ENCODE measurements around the gene GIPC3. TPM values are rescaled to one million over a fixed set of nuclear protein-coding genes. Genes with fewer than 3 reads are reported as not detected.
A peak's percentile ranks its signal among the peaks of the same experiment; 100 is the strongest.
"Not testable (repeated sequence)": the region's sequence is repeated elsewhere in the genome, so short reads cannot be mapped to it uniquely, and the experiment has no call there.

GIPC3 gene
- total and polyA plus RNA-seq, 4 donors = 0.20 to 1.9 (median 1.0) TPM

DNA sequence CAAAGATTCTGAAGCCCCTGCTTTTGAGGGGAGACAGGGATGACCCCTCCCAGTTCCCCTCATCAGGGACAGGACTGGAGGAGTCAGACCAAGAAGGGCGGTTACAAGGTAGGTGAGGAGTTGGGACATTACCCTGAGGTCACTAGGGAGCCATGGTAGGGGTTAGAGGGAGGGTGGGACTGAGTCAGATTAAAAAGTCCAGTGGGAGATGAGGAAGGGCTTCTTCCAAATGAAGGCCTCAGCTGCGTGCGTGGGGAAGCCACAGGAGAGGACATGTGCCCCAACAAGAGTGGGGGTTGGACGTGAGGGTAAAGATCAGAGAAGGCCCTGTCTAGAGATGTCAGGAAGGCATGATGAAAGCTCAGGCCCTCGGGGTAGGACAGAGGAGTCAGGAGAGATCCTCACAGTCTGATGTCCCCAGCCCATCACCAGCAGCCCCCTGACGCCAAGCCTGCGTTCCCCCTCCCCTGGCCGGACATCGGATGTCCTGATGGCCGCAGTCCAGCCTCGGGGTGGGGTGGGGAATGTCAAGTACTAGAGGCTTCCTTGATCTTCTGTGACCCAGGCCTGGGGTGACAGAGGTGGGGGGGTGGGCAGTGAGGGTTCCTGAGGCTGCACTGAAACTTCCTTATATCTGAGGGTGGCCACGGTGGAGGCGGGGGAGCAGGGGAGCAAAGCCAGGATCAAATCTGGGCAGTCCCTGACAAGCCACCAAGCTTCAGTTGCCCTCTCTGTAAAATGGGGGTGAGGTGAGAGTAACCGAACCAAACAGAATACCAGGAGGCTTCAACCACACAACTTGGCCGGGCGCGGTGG is 21.4 kb upstream of the GIPC3 start:
- DNase-seq (ENCODE audit: low read depth in 4 of 6, low spot score in 6 of 6) = no peak
- no peaks in the 10 kb centered on the region for H3K9me3 ChIP-seq (ENCODE audit: control insufficient read depth, insufficient read depth, low read length)
- no peaks in the 10 kb centered on the region for H3K27me3 ChIP-seq (ENCODE audit: control insufficient read depth, insufficient read depth, low read length)
- no peak overlapping the region for H3K4me3 ChIP-seq (ENCODE audit: low read depth, low read length)
- no peaks in the 10 kb centered on the region for H3K36me3 ChIP-seq (ENCODE audit: control insufficient read depth, insufficient read depth, low read length)
- no peaks in the 10 kb centered on the region for H3K4me1 ChIP-seq (ENCODE audit: control insufficient read depth, insufficient read depth, low read length)
- H3K27ac ChIP-seq (ENCODE audit: low read depth, low read length) = no peak overlapping the region
- 91% methylated on average over 8 of the region's 17 CpGs for WGBS (ENCODE audit: insufficient coverage)

DNA sequence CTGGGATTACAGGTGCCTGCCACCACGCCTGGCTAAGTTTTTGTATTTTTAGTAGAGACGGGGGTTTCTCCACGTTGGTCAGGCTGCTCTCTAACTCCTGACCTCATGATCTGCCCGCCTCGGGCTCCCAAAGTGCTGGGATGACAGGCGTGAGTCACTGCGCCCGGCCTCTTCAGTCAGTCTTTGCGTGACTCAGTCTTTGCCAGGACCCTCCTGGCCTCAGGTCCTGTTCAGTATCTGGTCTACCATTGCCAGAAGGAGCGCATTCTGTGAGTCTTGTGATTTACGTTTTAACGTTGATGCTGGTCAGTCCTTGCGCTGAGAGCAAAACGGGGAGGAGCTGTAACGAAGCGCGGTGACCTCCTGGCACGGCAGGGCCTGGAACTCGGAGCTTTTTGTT is 20.1 kb upstream of the GIPC3 start:
- WGBS (ENCODE audit: insufficient coverage) = 72% methylated on average over 18 of the region's 19 CpGs
- no peak for DNase-seq (ENCODE audit: low read depth in 4 of 6, low spot score in 6 of 6)
- Histone ChIP-seq H3K4me3 (ENCODE audit: low read depth, low read length) (no peak overlapping the region), H3K36me3 (ENCODE audit: control insufficient read depth, insufficient read depth, low read length) (no peaks in the 10 kb centered on the region), H3K27me3 (ENCODE audit: control insufficient read depth, insufficient read depth, low read length) (no peaks in the 10 kb centered on the region), H3K27ac (ENCODE audit: low read depth, low read length) (no peak overlapping the region), H3K4me1 (ENCODE audit: control insufficient read depth, insufficient read depth, low read length) (peaks cover 2% of the 10 kb centered on the region), H3K9me3 (ENCODE audit: control insufficient read depth, insufficient read depth, low read length) (no peaks in the 10 kb centered on the region)

DNA sequence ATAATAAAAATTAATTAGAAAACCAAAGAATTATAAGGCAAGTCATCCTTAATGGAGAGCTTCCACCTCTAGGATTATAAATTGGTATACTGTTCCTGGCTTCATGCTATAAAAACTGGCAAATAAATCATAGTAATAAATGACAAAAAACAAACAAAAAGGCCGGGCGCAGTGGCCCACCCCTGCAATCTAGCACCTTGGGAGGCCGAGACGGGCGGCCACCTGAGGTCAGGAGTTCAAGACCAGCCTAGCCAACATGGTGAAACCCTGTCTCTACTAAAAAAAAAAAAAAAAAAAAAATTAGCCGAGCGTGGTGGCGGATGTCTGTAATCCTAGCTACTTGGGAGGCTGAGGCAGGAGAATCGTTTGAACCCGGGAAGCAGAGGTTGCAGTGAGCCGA is 15.2 kb upstream of the GIPC3 start:
- not testable (repeated sequence) for DNase-seq (ENCODE audit: low read depth in 4 of 6, low spot score in 6 of 6); H3K27me3 ChIP-seq (ENCODE audit: control insufficient read depth, insufficient read depth, low read length); H3K4me3 ChIP-seq (ENCODE audit: low read depth, low read length); H3K9me3 ChIP-seq (ENCODE audit: control insufficient read depth, insufficient read depth, low read length); H3K36me3 ChIP-seq (ENCODE audit: control insufficient read depth, insufficient read depth, low read length)
- WGBS (ENCODE audit: insufficient coverage) = no CpG with 5 or more reads among the region's 11 CpGs
- peak overlapping the region; percentile 91 for H3K27ac ChIP-seq (ENCODE audit: low read depth, low read length)
- peaks cover 34% of the 10 kb centered on the region for H3K4me1 ChIP-seq (ENCODE audit: control insufficient read depth, insufficient read depth, low read length)

DNA sequence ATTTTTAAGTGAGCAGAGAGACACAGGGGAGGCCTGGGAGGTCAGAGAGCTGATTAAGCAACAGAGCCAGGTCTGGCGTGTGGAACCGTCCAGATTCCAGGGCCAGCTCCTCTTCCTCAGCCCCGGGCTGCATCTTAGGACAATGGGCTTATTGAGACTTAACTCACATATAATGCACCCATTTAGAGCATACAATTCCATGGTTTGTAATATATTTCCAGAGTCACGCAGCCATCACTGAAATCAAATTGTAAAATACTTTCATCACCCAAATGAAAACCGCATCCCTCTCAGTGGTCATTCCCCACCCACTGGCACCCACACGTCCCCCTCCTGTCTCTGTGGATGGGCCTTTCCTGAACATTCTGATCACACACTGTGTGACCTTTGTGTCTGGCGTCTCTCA is 14.7 kb upstream of the GIPC3 start:
- Histone ChIP-seq H3K27ac (ENCODE audit: low read depth, low read length) (peak overlapping the region; percentile 91), H3K27me3 (ENCODE audit: control insufficient read depth, insufficient read depth, low read length) (no peaks in the 10 kb centered on the region), H3K4me1 (ENCODE audit: control insufficient read depth, insufficient read depth, low read length) (peaks cover 38% of the 10 kb centered on the region), H3K4me3 (ENCODE audit: low read depth, low read length) (no peak overlapping the region), H3K9me3 (ENCODE audit: control insufficient read depth, insufficient read depth, low read length) (no peaks in the 10 kb centered on the region), H3K36me3 (ENCODE audit: control insufficient read depth, insufficient read depth, low read length) (peaks cover 14% of the 10 kb centered on the region)
- DNase-seq (ENCODE audit: low read depth in 4 of 6, low spot score in 6 of 6) = peak in 1 of 6 donors; percentile 38
- WGBS (ENCODE audit: insufficient coverage) = 58% methylated on average over 5 of the region's 7 CpGs

DNA sequence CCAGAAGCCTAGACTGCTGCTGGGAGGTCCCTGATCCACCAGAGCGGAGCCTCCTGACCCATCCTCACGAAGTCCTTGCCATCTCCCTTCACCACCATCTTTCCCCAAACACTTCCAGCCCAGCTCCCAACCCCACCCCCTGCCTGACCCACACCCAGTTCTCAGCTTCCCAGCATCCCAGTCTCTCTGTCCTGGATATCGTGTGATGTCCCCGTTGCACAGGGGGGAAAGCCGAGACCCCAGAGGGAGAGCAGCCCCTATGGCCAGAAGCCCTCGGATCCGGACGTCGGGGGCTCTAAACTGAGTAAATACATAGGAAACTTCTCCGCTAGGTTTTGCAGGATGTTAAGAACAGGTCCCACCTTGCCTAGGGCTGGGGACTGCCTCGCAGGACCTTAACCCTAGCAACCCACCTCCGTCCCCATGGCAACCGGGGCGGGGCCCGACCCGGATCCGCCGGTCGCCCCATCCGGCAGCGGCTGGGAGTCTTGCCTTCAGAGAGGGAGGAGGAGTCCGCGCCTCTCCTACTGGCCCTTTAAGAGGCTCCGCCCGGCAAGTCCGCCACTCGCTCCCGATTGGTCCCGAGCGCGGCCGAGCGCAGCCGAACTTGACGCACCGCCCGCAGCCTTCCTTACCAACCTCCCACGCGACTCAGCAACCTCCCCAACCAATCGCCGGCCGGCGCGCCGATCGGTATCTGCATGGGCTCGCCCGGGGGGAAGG is 13.0 kb upstream of the GIPC3 start:
- Histone ChIP-seq H3K9me3 (ENCODE audit: control insufficient read depth, insufficient read depth, low read length) (no peaks in the 10 kb centered on the region), H3K36me3 (ENCODE audit: control insufficient read depth, insufficient read depth, low read length) (peaks cover 24% of the 10 kb centered on the region), H3K27me3 (ENCODE audit: control insufficient read depth, insufficient read depth, low read length) (no peaks in the 10 kb centered on the region), H3K4me1 (ENCODE audit: control insufficient read depth, insufficient read depth, low read length) (peaks cover 51% of the 10 kb centered on the region), H3K27ac (ENCODE audit: low read depth, low read length) (peak overlapping the region; percentile 77), H3K4me3 (ENCODE audit: low read depth, low read length) (peak overlapping the region; percentile 78)
- 2% methylated on average over 46 of the region's 48 CpGs for WGBS (ENCODE audit: insufficient coverage)
- peak; percentile 90 to 100 (median 96) for DNase-seq (ENCODE audit: low read depth in 4 of 6, low spot score in 6 of 6)

DNA sequence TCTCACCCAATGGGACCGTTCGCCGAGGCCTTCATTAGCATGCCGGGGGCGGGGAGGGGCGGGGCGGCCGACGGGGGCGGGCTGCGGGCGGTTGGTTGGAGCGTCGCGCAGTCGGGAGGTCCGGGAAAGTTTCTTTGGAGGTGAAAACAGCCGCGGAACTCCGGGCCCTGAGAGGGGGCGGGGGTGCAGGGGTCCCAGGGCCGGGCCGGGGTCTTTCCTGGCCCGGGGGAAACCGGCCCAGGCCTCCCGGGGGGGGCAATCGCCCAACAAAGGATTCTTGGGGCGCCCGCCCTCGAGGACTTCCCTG is 12.5 kb upstream of the GIPC3 start, which contains the start of gene HMG20B:
TSS of gene HMG20B (plus strand) at position 90 of the 307 bp plus-strand sequence. CDS start 366 bp downstream, outside the sequence.
- Histone ChIP-seq H3K27ac (ENCODE audit: low read depth, low read length) (peak within 1 kb of the TSS; percentile 77), H3K4me3 (ENCODE audit: low read depth, low read length) (peak within 1 kb of the TSS; percentile 78), H3K4me1 (ENCODE audit: control insufficient read depth, insufficient read depth, low read length) (peaks cover 51% of the 10 kb centered on the region), H3K36me3 (ENCODE audit: control insufficient read depth, insufficient read depth, low read length) (peaks cover 24% of the 10 kb centered on the region), H3K27me3 (ENCODE audit: control insufficient read depth, insufficient read depth, low read length) (no peaks in the 10 kb centered on the region), H3K9me3 (ENCODE audit: control insufficient read depth, insufficient read depth, low read length) (no peaks in the 10 kb centered on the region)
- DNase-seq (ENCODE audit: low read depth in 4 of 6, low spot score in 6 of 6) = no peak
- 0% methylated on average over 18 of the region's 30 CpGs for WGBS (ENCODE audit: insufficient coverage)

DNA sequence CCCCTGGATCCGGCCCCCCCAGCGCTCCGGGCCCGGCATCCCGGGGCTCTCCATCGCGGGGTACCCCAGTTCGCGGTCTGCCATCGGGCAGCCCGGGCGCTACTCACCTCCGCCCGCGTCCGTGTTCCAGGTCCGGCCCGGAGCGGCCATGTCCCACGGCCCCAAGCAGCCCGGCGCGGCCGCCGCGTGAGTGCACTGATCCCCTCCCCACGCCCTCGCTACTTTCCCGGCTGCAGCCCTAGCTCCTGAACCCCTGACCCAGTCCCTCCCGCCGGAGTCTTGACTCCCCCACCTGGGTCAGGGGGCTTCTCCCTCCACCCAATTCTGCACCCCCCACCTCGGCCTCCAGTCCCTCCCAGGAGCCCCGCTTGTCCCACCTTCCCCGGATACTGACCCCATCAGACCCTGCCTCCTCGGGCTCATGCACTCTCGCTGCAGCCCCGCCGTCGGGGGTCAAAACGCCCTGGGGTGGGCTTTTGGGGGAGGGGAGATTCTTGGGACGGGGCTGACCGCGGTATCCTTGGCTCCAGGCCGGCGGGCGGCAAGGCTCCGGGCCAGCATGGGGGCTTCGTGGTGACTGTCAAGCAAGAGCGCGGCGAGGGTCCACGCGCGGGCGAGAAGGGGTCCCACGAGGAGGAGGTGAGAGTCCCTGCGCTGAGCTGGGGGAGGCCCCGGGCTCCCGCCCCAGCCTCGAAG is 12.0 kb upstream of the GIPC3 start:
- Histone ChIP-seq H3K27me3 (ENCODE audit: control insufficient read depth, insufficient read depth, low read length) (no peaks in the 10 kb centered on the region), H3K4me3 (ENCODE audit: low read depth, low read length) (peak overlapping the region; percentile 78), H3K36me3 (ENCODE audit: control insufficient read depth, insufficient read depth, low read length) (peaks cover 29% of the 10 kb centered on the region), H3K27ac (ENCODE audit: low read depth, low read length) (peak overlapping the region; percentile 64), H3K9me3 (ENCODE audit: control insufficient read depth, insufficient read depth, low read length) (no peaks in the 10 kb centered on the region), H3K4me1 (ENCODE audit: control insufficient read depth, insufficient read depth, low read length) (peaks cover 51% of the 10 kb centered on the region)
- DNase-seq (ENCODE audit: low read depth in 4 of 6, low spot score in 6 of 6) = no peak
- under 1% methylated on average over 57 of the region's 60 CpGs for WGBS (ENCODE audit: insufficient coverage)

DNA sequence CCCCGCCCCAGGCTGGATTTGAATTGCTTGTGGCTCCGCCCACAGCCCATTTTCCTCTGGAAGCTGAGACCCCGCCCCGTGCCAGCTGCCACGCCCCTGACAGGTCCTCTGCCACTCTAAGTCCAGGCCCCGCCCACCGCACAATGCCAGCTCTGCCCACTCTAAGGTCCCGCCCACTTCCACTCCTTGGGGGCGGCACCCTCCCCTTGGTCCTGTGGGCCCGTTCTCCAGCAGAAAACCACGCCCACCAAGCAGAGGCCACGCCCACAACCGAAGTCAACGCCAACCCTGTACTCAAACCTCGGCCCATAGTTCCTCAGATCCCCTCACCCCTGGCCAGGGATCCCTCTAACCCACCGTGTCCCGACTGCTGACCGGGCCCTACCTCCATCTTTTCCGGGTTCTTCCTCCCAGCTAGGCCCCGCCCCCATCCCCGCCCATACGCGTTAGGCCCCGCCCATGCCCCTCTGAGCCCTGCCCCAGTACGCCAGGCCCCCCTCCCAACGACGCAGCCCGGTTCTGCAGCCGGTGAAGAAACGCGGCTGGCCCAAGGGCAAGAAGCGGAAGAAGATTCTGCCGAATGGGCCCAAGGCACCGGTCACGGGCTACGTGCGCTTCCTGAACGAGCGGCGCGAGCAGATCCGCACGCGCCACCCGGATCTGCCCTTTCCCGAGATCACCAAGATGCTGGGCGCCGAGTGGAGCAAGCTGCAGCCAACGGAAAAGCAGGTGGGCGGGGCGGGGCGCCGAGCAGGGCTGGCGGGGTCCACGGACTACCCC is 11.2 kb upstream of the GIPC3 start:
- Histone ChIP-seq H3K4me3 (ENCODE audit: low read depth, low read length) (peak overlapping the region; percentile 78), H3K27ac (ENCODE audit: low read depth, low read length) (no peak overlapping the region), H3K9me3 (ENCODE audit: control insufficient read depth, insufficient read depth, low read length) (no peaks in the 10 kb centered on the region), H3K36me3 (ENCODE audit: control insufficient read depth, insufficient read depth, low read length) (peaks cover 35% of the 10 kb centered on the region), H3K27me3 (ENCODE audit: control insufficient read depth, insufficient read depth, low read length) (no peaks in the 10 kb centered on the region), H3K4me1 (ENCODE audit: control insufficient read depth, insufficient read depth, low read length) (peaks cover 51% of the 10 kb centered on the region)
- DNase-seq (ENCODE audit: low read depth in 4 of 6, low spot score in 6 of 6) = peak in 2 of 6 donors; percentile 78 to 87
- 48% methylated on average over 54 of the region's 55 CpGs for WGBS (ENCODE audit: insufficient coverage)

DNA sequence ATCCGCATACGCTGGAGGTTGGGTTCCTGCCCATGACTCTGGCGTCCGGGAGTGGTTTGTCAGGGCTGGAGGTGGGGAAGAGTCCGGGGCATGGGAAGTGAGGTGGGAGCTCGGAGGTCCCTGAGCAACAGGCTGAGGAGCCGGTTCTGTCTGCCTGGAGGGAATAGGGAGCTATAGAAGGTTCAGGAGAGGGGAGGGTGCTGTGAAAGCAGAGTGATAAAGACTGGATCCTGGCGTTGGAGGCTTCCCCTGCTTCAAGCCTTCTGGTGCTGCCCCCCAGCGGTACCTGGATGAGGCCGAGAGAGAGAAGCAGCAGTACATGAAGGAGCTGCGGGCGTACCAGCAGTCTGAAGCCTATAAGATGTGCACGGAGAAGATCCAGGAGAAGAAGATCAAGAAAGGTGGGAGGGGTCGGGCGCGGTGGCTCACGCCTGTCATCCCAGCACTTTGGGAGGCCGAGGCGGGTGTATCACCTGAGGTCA is 10.0 kb upstream of the GIPC3 start:
- 82% methylated on average over 13 of the region's 19 CpGs for WGBS (ENCODE audit: insufficient coverage)
- Histone ChIP-seq H3K4me3 (ENCODE audit: low read depth, low read length) (no peak overlapping the region), H3K27ac (ENCODE audit: low read depth, low read length) (no peak overlapping the region), H3K4me1 (ENCODE audit: control insufficient read depth, insufficient read depth, low read length) (peaks cover 48% of the 10 kb centered on the region), H3K9me3 (ENCODE audit: control insufficient read depth, insufficient read depth, low read length) (no peaks in the 10 kb centered on the region), H3K36me3 (ENCODE audit: control insufficient read depth, insufficient read depth, low read length) (peaks cover 35% of the 10 kb centered on the region), H3K27me3 (ENCODE audit: control insufficient read depth, insufficient read depth, low read length) (no peaks in the 10 kb centered on the region)
- DNase-seq (ENCODE audit: low read depth in 4 of 6, low spot score in 6 of 6) = peak in 2 of 6 donors; percentile 38 to 49
